ENCODE measurements around the gene ZNF43. TPM values are rescaled to one million over a fixed set of nuclear protein-coding genes. Genes with fewer than 3 reads are reported as not detected.

The ZNF43 gene
- total and polyA plus RNA-seq, 2 of the 13 experiments (the other 11 are each of a cell fraction or from before 2014, with no cell fraction given) = 2.9 to 8.5 TPM

GRCh38 chr19:21767065-21767800 is 68.7 kb downstream of the ZNF43 start, which contains the start of gene ZNF100 (continued):
- TF ChIP-seq ZNF496 (CRISPR knock-in tag; IDR thresholded peaks at IDR 0.05; ENCODE audit: insufficient replicate concordance) = no peak
- TF ChIP-seq, protein P1, sequence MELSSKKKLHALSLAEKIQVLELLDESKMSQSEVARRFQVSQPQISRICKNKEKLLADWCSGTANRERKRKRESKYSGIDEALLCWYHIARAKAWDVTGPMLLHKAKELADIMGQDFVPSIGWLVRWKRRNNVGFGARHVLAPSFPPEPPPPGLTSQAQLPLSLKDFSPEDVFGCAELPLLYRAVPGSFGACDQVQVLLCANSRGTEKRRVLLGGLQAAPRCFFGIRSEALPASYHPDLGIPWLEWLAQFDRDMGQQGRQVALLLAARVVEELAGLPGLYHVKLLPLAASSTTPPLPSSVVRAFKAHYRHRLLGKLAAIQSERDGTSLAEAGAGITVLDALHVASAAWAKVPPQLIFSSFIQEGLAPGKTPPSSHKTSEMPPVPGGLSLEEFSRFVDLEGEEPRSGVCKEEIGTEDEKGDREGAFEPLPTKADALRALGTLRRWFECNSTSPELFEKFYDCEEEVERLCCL (CRISPR knock-in tag; IDR thresholded peaks at IDR 0.05; ENCODE audit: borderline replicate concordance) = 0 out of 2 replicates have a peak, but pooled peaks have one; percentile 30
- TF ChIP-seq ZFP1 (CRISPR knock-in tag; IDR thresholded peaks at IDR 0.05) = no peak
- TF ChIP-seq TMF1 (CRISPR knock-in tag; IDR thresholded peaks at IDR 0.05; ENCODE audit: low read depth) = no peak
- TF ChIP-seq MEIS2 (CRISPR knock-in tag; IDR thresholded peaks at IDR 0.05) = 0 out of 2 replicates have a peak, but pooled peaks have one; percentile 65
- TF ChIP-seq ARID2 (CRISPR knock-in tag; IDR thresholded peaks at IDR 0.05; ENCODE audit: borderline replicate concordance) = no peak
- no peak for TF ChIP-seq XRCC5 (optimal IDR thresholded peaks at IDR 0.05; ENCODE audit: low read length)
- peak; percentile 45; the same call in 1 of the 2 replicates for TF ChIP-seq FOXK1 (CRISPR knock-in tag; IDR thresholded peaks at IDR 0.05; ENCODE audit: borderline replicate concordance, low read depth)
- no peak for TF ChIP-seq ATF7 (IDR thresholded peaks at IDR 0.05)
- no peak for TF ChIP-seq ATF7 (CRISPR knock-in tag; IDR thresholded peaks at IDR 0.05)
- peak; percentile 72 for TF ChIP-seq ASH2L (IDR thresholded peaks at IDR 0.05; ENCODE audit: insufficient read length, low read depth, low read length)
- no peak for TF ChIP-seq NAIF1 (CRISPR knock-in tag; IDR thresholded peaks at IDR 0.05; ENCODE audit: borderline replicate concordance)
- no peak for TF ChIP-seq FOXP1 (IDR thresholded peaks at IDR 0.05)
- no peak for TF ChIP-seq FOXP1 (CRISPR knock-in tag; IDR thresholded peaks at IDR 0.05)
- no peak for TF ChIP-seq CBX2 (IDR thresholded peaks at IDR 0.05; ENCODE audit: low read depth, low read length)
- TF ChIP-seq CBX2 (CRISPR knock-in tag; IDR thresholded peaks at IDR 0.05; ENCODE audit: low read depth) = no peak
- TF ChIP-seq ZNF670 (CRISPR knock-in tag; IDR thresholded peaks at IDR 0.05; ENCODE audit: borderline replicate concordance) = 0 out of 2 replicates have a peak, but pooled peaks have one; percentile 38
- no peak for TF ChIP-seq DMTF1 (CRISPR knock-in tag; IDR thresholded peaks at IDR 0.05)
- TF ChIP-seq TFE3 (CRISPR knock-in tag; IDR thresholded peaks at IDR 0.05) = no peak
- TF ChIP-seq SMC3 (IDR thresholded peaks at IDR 0.05; ENCODE audit: low read length) = no peak
- peak; percentile 50; the same call in 1 of the 2 replicates for TF ChIP-seq ZNF543 (CRISPR knock-in tag; IDR thresholded peaks at IDR 0.05)
- no peak for TF ChIP-seq SMARCC2 (IDR thresholded peaks at IDR 0.05)
- TF ChIP-seq ZNF839 (CRISPR knock-in tag; IDR thresholded peaks at IDR 0.05; ENCODE audit: borderline replicate concordance) = no peak
- TF ChIP-seq, protein P2, sequence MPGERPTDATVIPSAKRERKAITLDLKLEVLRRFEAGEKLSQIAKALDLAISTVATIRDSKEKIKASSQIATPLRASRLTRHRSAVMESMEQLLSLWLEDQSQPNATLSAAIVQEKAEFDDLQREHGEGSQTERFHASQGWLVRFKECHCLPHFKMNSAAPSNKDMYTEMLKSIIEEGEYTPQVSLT (CRISPR knock-in tag; IDR thresholded peaks at IDR 0.05; ENCODE audit: borderline replicate concordance, low read depth) = no peak
- 0 out of 2 replicates have a peak, but pooled peaks have one; percentile 20 for TF ChIP-seq ZNF768 (CRISPR knock-in tag; IDR thresholded peaks at IDR 0.05)
- TF ChIP-seq HOXD1 (CRISPR knock-in tag; IDR thresholded peaks at IDR 0.05) = no peak
- peak; percentile 81 for TF ChIP-seq ZMYM4 (CRISPR knock-in tag; IDR thresholded peaks at IDR 0.05)
